Measurements from ENCODE around the gene APC2. TPM values are rescaled to one million over a fixed set of nuclear protein-coding genes. Genes with fewer than 3 reads are reported as not detected.

Gene APC2
- total and polyA plus RNA-seq, 2 donors (not counting 1 experiment from before 2014, with no cell fraction given): 0.12 to 0.16 TPM

- H2AFZ ChIP-seq (ENCODE audit: insufficient read depth, low read depth, low read length, poor library complexity, severe bottlenecking): no peak overlapping the region
- H3K27me3 Mint-ChIP-seq: peaks cover 31% of the 10 kb centered on the region
- H3K9me3 Mint-ChIP-seq (ENCODE audit: insufficient read depth): no peaks in the 10 kb centered on the region
- no peak overlapping the region for H3K27ac Mint-ChIP-seq
- no peak overlapping the region for H3K27ac ChIP-seq (ENCODE audit: low read length in 2 of 2)
- POLR2A ChIA-PET: no interaction called here
- no peak overlapping the region for H3K4me3 ChIP-seq (ENCODE audit: control extremely low read depth in 1 of 5, extremely low read depth in 1 of 5, insufficient read depth in 1 of 5, low read depth in 2 of 5, low read length in 4 of 5)
- TF ChIP-seq, protein P1, sequence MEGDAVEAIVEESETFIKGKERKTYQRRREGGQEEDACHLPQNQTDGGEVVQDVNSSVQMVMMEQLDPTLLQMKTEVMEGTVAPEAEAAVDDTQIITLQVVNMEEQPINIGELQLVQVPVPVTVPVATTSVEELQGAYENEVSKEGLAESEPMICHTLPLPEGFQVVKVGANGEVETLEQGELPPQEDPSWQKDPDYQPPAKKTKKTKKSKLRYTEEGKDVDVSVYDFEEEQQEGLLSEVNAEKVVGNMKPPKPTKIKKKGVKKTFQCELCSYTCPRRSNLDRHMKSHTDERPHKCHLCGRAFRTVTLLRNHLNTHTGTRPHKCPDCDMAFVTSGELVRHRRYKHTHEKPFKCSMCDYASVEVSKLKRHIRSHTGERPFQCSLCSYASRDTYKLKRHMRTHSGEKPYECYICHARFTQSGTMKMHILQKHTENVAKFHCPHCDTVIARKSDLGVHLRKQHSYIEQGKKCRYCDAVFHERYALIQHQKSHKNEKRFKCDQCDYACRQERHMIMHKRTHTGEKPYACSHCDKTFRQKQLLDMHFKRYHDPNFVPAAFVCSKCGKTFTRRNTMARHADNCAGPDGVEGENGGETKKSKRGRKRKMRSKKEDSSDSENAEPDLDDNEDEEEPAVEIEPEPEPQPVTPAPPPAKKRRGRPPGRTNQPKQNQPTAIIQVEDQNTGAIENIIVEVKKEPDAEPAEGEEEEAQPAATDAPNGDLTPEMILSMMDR (IDR thresholded peaks at IDR 0.05): no peak
- TF ChIP-seq EZH2 (IDR thresholded peaks at IDR 0.05; ENCODE audit: borderline replicate concordance, insufficient read depth, low read depth, low read length, poor library complexity, severe bottlenecking): no peak
- H4K20me1 ChIP-seq (ENCODE audit: control insufficient read depth, insufficient read depth, low read length, poor library complexity, severe bottlenecking): no peaks in the 10 kb centered on the region
- no peaks in the 10 kb centered on the region for H3K79me2 ChIP-seq (ENCODE audit: control insufficient read depth, insufficient read depth, low read length)
- ATAC-seq (ENCODE audit: low read depth): no peak
- 56% methylated on average over 5 of the region's 14 CpGs for WGBS (ENCODE audit: insufficient coverage)
- no peak overlapping the region for H3K4me2 ChIP-seq (replicated peaks; ENCODE audit: low read depth, low read length, poor library complexity, severe bottlenecking)
- no peaks in the 10 kb centered on the region for H3K36me3 ChIP-seq (replicated peaks in 1 of 2; ENCODE audit: control extremely low read depth in 1 of 2, control insufficient read depth in 1 of 2, extremely low read depth in 1 of 2, insufficient read depth in 2 of 2, low read length in 1 of 2)
- CTCF ChIA-PET: interaction anchor here (0.6 kb wide), 1 partner anchor 1803 kb away, joined by 4 read pairs; no protein-coding TSS in a partner anchor
- peaks cover 5% of the 10 kb centered on the region for H3K4me1 Mint-ChIP-seq
- no peak overlapping the region for H3K9ac ChIP-seq (ENCODE audit: low read length)
- H3K27me3 ChIP-seq (replicated peaks in 1 of 4; ENCODE audit: control extremely low read depth in 1 of 4, control insufficient read depth in 3 of 4, insufficient read depth in 4 of 4, low read length in 3 of 4): peaks cover 0 to 49% (median 11%) of the 10 kb centered on the region in 4 experiments
- H3K4me1 ChIP-seq (ENCODE audit: control insufficient read depth in 2 of 2, insufficient read depth in 2 of 2, low read length in 2 of 2): peaks cover 9 to 13% of the 10 kb centered on the region in 2 donors
- peaks cover 0 to 29% (median 0%) of the 10 kb centered on the region in 3 donors for H3K9me3 ChIP-seq (ENCODE audit: control extremely low read depth in 1 of 3, control insufficient read depth in 2 of 3, insufficient read depth in 1 of 3, low read length in 2 of 3)
- DNase-seq: no peak
- intact Hi-C loops (cut with micrococcal nuclease): no loop called here
- H3K4me3 Mint-ChIP-seq: no peak overlapping the region
Measured at GRCh38 chr19:1514986-1515721, 65.2 kb downstream of the APC2 start.

- H3K79me2 ChIP-seq (ENCODE audit: control insufficient read depth, insufficient read depth, low read length): no peaks in the 10 kb centered on the region
- intact Hi-C loops (cut with micrococcal nuclease): no loop called here
- TF ChIP-seq EZH2 (IDR thresholded peaks at IDR 0.05; ENCODE audit: borderline replicate concordance, insufficient read depth, low read depth, low read length, poor library complexity, severe bottlenecking): no peak
- TF ChIP-seq, protein P1 (IDR thresholded peaks at IDR 0.05): no peak
- H4K20me1 ChIP-seq (ENCODE audit: control insufficient read depth, insufficient read depth, low read length, poor library complexity, severe bottlenecking): no peaks in the 10 kb centered on the region
- no peak overlapping the region for H3K9ac ChIP-seq (ENCODE audit: low read length)
- H3K4me3 ChIP-seq (ENCODE audit: control extremely low read depth in 1 of 5, extremely low read depth in 1 of 5, insufficient read depth in 1 of 5, low read depth in 2 of 5, low read length in 4 of 5): no peak overlapping the region
- H3K4me1 ChIP-seq (ENCODE audit: control insufficient read depth in 2 of 2, insufficient read depth in 2 of 2, low read length in 2 of 2): peaks cover 9 to 13% of the 10 kb centered on the region in 2 donors
- Mint-ChIP-seq H3K4me1 (peaks cover 5% of the 10 kb centered on the region), H3K9me3 (ENCODE audit: insufficient read depth) (no peaks in the 10 kb centered on the region), H3K27ac (no peak overlapping the region), H3K4me3 (no peak overlapping the region), H3K27me3 (peaks cover 22% of the 10 kb centered on the region)
- H3K9me3 ChIP-seq (ENCODE audit: control extremely low read depth in 1 of 3, control insufficient read depth in 2 of 3, insufficient read depth in 1 of 3, low read length in 2 of 3): peaks cover 0 to 28% (median 0%) of the 10 kb centered on the region in 3 donors
- no peak for DNase-seq
- 90% methylated on average over 8 of the region's 8 CpGs for WGBS (ENCODE audit: insufficient coverage)
- no peak overlapping the region for H3K4me2 ChIP-seq (replicated peaks; ENCODE audit: low read depth, low read length, poor library complexity, severe bottlenecking)
- ATAC-seq (ENCODE audit: low read depth): no peak
- H3K27ac ChIP-seq (ENCODE audit: low read length in 2 of 2): no peak overlapping the region
- H2AFZ ChIP-seq (ENCODE audit: insufficient read depth, low read depth, low read length, poor library complexity, severe bottlenecking): no peak overlapping the region
- H3K36me3 ChIP-seq (replicated peaks in 1 of 2; ENCODE audit: control extremely low read depth in 1 of 2, control insufficient read depth in 1 of 2, extremely low read depth in 1 of 2, insufficient read depth in 2 of 2, low read length in 1 of 2): no peaks in the 10 kb centered on the region
- CTCF ChIA-PET: no interaction called here
- POLR2A ChIA-PET: no interaction called here
- peaks cover 0 to 41% (median 11%) of the 10 kb centered on the region in 4 experiments for H3K27me3 ChIP-seq (replicated peaks in 1 of 4; ENCODE audit: control extremely low read depth in 1 of 4, control insufficient read depth in 3 of 4, insufficient read depth in 4 of 4, low read length in 3 of 4)
Measured at GRCh38 chr19:1516395-1516753, 66.5 kb downstream of the APC2 start.
